Pulmonary artery endothelial cell (primary cell): ENCODE measurements around the gene KCNK15. TPM values are rescaled to one million over a fixed set of nuclear protein-coding genes. Genes with fewer than 3 reads are reported as not detected.
A peak's percentile ranks its signal among the peaks of the same experiment; 100 is the strongest.

Source experiments
- DNase-seq: peaks from one replicate; pipeline ENCODE4 v3.0.0-alpha.2; 2011; ENCODE audit warnings: low read depth, low spot score
- total RNA-seq: library from RNA; depleted of rRNA; stranded (reverse); fragments of >200 nt; gene quantifications from 2 replicates; pipeline ENCODE4 v1.2.3, GENCODE V29; 2014

Gene KCNK15
- total RNA-seq, 1 donor from 2014 or later = not detected

DNA sequence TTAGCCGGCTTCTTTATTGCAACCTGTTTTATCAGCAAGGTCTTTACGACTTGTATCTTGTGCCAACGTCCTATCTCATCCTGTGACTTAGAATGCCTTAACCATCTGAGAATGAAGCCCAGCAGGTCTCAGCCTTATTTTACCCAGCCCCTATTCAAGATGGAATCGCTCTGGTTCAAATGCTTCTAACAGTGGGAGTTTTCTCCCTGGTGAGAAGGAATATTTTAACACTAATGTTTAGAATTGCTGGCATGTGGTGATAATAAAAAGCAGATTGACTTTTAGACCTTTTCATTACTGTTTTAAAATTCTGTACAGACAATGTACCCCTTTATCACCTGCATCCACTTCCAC, 9.9 kb upstream of the KCNK15 start:
- DNase-seq = no peak

- peak; percentile 63 for DNase-seq
Observed at GRCh38 chr20:44736170-44737021, 9.3 kb upstream of the KCNK15 start.

DNA sequence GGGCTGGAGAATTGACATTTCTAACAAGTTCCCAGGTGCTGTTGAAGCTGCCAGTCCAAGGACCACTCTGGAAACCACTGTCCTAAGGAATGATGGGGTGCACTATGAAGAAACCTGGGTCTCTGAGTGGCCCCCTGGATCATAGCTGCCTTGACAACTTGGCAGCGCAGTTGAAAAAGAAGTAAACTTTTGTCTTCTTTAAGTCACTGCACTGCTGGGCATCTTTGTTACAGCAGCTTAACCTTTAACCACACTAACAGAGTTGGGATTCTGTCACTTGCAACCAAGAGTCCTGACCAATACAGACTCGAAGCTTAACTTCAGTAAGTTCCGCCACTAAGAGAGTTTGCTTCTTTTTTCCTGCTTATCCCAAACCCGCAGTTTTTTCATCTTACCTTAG, 8.5 kb upstream of the KCNK15 start:
- no peak for DNase-seq

- no peak for DNase-seq
Observed at GRCh38 chr20:44738813-44739477, 6.7 kb upstream of the KCNK15 start.

DNA sequence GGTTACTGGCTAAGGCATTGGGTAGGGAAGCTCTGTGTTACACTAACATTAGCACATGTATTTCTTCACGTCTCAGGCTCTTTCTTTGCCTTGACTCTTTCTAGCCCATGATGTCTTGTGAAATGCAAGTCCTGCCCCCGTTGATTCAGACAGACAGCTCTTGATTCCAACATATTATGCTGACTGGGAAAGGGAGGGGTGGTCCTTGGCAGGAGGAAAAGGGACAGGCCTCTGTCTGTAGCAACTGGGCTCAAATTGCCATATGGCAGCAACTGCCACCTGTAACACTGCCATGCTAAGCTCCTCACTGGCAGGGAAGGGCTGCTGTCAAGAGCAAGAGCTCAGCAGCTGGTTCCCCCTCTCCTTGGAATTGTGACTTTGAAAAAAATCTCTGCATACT, 5.7 kb upstream of the KCNK15 start:
- DNase-seq = no peak

- DNase-seq = no peak
Observed at GRCh38 chr20:44742304-44743079, 3.2 kb upstream of the KCNK15 start.

- DNase-seq = no peak
Observed at GRCh38 chr20:44743080-44743701, 2.5 kb upstream of the KCNK15 start.

GRCh38 chr20:44743916-44744655, 1.6 kb upstream of the KCNK15 start:
- no peak for DNase-seq

GRCh38 chr20:44745122-44745597, 505 bp upstream of the KCNK15 start:
- DNase-seq = no peak

GRCh38 chr20:44746367-44747165, 901 bp downstream of the KCNK15 start:
- no peak for DNase-seq

- no peak for DNase-seq
Observed at GRCh38 chr20:44747166-44748004, 1.7 kb downstream of the KCNK15 start.

GRCh38 chr20:44748005-44748370, 2.3 kb downstream of the KCNK15 start:
- DNase-seq = no peak

DNA sequence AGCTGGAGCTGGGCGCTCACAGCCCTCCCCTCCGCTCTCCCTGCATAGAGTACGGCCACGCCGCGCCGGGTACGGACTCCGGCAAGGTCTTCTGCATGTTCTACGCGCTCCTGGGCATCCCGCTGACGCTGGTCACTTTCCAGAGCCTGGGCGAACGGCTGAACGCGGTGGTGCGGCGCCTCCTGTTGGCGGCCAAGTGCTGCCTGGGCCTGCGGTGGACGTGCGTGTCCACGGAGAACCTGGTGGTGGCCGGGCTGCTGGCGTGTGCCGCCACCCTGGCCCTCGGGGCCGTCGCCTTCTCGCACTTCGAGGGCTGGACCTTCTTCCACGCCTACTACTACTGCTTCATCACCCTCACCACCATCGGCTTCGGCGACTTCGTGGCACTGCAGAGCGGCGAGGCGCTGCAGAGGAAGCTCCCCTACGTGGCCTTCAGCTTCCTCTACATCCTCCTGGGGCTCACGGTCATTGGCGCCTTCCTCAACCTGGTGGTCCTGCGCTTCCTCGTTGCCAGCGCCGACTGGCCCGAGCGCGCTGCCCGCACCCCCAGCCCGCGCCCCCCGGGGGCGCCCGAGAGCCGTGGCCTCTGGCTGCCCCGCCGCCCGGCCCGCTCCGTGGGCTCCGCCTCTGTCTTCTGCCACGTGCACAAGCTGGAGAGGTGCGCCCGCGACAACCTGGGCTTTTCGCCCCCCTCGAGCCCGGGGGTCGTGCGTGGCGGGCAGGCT, 4.6 kb downstream of the KCNK15 start:
- no peak for DNase-seq

DNA sequence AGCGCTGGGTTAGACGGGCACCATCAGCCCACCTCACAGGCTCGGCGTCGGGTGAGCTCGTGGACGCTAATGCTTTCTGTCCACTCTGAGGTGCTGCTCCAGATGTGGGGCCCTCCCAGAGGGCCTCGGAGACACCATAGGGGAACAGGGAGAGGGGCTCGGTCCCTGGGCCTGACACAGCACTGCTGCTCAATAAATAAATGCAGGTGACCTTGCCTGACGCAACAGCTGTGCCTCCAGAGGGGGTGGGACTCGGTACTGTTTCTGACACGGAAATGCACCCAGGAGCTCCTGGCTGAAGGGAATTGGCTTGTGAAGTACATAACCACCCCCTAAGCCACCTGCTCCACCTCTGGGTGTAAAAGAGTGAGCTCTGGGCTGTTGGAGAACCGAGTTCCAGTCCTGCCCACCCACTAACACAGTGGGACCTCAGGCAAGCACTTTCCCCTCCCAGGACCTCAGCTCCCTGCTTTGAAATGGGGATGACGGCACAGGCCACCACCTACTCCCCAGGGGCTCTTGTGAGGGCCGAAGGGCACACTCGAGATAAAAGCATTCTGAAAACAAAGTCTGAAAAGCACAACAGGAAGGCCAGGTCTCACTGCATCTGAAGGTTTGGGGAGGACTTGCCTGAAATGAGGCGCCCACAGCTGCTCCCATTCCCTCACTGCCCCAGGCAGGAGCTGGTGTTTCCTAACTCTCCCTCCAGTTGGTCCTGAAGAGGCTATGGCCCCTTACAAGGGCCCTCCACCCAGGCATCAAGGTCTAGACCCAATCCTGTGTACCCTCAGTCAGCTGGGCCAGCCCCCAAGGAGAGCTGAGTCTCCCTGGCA, 6.7 kb downstream of the KCNK15 start:
- DNase-seq = no peak

- DNase-seq = no peak
Observed at GRCh38 chr20:44754554-44754953, 8.9 kb downstream of the KCNK15 start.

DNA sequence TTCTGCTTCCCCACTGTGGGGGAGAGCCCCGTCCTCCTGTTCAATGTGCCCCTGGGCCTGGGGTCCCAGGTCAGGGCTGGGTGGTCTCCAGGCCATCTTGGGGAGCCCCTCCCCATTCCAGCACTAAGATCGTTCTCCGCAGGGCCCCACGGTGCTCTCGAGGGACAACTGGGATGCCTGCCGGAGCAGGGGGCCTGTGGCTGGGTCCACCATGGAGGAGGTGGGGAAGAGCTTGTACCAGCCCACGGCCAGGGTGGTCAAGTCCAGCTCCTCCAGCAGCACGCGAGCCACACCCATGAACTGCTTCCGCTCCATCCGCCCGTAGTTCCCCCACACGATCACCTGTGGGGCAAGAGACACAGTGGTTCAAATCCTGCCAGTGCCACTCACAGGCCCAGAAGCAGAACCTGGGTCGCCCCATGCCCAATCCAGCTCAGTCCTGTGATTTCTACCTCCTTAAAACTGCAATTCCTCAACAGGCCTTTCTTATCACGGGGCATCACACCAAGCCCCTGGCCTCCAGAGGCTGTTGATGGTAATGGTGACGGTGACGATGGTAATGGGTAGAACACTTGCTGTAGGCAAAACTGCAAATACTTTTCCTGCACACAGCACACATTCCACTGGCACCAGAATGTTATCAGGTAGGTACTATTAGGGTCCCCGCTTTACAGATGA, 10.5 kb downstream of the KCNK15 start:
- DNase-seq = no peak

- no peak for DNase-seq
Observed at GRCh38 chr20:44756956-44757355, 11.3 kb downstream of the KCNK15 start.
